GM18867 (cell line): ENCODE data around the gene BBX.
"Not testable (repeated sequence)": the region's sequence is repeated elsewhere in the genome, so short reads cannot be mapped to it uniquely, and the experiment has no call there.

Source experiments
- ATAC-seq: cut with Tn5 transposase; IDR thresholded peaks from one replicate; pipeline ENCODE4 v1.9.1; 2021; ENCODE audit warnings: mild to moderate bottlenecking, moderate library complexity; ENCODE audit not compliant: unreplicated experiment

Gene BBX

DNA sequence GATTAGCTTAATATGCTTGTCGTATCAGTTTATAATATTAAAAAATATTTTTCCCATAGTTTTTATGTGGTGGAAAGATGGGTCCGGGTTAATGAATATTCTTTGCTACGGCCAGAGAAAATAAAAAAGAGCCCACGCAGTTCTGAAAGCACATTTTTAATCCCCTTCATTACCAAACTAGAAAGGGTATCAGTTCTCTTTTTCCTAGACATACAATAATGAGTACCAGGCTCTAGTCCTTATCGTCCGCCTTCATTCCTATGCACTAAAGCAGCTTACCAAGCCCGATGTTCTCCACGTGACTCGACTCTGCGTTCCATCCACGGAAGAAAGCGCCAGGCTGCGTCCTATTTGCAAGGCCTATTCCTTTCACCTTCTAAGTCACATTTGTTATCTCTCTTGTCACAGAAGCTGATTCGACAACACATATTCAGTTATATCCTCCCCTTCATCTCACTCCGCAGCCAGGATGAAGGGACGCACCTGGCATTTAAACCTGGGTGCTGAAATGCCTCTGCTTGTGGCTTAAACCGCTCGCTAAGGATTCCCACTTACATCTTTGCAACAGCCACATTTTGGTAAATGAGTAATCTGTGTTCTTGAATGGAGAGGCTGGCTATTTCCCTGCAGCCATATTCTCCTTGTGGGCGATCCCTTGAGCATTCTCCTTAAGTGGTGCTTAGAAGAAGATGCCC lies 311.1 kb downstream of the BBX start:
- ATAC-seq = no peak

DNA sequence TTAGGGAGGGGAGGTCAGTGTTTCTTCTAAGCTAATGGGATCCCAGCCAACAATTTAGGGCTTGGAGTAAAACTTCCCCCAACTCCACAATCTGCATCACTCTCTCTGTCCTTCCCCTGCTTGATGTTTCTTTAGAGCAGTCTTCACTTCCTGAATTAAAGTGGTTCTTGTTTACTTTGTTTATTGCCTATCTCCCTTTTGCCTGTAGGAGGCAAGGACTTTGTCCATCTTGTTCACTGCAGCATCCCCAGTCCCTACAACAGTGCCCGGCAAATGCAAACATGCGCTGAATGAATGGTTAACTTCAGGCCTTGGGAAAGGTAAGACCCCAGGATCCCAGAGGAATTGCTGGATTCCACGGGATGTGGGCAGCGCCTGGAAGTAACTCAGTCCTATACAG lies 312.2 kb downstream of the BBX start:
- not testable (repeated sequence) for ATAC-seq

DNA sequence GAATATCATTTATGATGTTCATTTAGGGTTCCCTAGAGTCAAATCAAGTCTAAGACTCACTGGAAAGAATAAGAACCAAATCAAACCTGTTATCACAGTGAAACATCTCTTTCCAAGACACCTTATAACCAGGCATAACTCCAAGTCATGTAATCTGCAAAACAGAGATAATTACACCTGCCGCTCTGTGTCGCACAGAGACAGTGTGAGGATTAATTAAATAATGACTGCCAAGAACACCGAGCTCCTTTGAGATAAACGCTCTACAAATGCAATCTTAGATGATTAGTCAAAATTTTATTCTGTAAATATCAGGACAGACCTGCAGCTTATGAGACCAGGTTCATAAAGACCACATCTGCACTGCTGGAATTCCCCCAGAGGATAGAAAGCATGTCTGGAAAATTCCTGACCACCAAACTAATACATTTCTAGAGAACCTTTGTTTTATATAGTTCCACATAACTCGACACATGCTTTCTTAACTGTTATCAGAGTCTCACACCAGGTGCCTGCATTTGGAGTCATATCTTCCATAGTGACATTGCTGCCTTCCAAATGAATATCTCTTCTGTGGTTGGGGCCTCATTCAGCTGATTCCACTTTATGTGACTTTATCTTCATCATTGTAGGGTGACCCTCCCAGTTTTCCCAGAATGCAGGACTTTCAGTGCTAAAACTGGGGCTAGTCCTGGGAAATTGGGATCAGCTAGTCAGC lies 315.3 kb downstream of the BBX start:
- no peak for ATAC-seq

DNA sequence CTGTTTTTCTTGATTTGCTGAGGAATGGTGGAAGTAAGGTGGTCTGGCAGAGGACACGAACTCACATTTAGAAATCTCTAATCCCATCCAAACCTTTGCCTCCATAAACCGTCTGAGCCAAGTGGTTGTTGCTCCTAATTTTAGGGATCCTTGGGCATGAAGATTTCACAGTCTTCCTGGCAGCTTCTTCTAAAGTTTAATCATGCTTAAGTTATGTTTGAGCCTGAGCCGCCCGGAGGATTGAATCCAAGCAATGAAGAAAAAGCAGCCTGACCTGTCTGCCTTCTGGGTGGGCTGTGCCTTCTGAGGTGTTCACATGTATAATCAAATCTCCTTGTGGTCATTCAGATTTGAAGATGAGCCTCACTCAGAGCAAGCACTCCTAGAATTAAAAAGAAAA lies 319.1 kb downstream of the BBX start:
- no peak for ATAC-seq

DNA sequence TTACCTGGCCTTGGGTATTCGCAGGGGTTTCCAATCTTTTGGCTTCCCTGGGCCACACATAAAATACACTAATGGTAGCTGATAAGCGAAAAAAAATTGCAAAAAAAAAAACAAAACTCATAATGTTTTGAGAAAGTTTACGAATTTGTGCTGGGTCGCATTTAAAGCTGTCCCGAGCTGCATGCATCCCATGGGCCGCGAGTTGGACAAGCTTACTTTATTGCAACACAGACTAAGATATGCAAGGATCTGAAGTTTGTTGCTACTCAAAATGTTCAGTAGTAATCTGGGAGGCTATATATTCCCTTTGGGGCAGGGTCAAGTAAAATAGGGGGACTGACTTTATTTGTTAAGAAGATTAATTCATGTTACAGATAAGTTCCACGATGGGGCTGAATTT lies 320.2 kb downstream of the BBX start:
- ATAC-seq = no peak

DNA sequence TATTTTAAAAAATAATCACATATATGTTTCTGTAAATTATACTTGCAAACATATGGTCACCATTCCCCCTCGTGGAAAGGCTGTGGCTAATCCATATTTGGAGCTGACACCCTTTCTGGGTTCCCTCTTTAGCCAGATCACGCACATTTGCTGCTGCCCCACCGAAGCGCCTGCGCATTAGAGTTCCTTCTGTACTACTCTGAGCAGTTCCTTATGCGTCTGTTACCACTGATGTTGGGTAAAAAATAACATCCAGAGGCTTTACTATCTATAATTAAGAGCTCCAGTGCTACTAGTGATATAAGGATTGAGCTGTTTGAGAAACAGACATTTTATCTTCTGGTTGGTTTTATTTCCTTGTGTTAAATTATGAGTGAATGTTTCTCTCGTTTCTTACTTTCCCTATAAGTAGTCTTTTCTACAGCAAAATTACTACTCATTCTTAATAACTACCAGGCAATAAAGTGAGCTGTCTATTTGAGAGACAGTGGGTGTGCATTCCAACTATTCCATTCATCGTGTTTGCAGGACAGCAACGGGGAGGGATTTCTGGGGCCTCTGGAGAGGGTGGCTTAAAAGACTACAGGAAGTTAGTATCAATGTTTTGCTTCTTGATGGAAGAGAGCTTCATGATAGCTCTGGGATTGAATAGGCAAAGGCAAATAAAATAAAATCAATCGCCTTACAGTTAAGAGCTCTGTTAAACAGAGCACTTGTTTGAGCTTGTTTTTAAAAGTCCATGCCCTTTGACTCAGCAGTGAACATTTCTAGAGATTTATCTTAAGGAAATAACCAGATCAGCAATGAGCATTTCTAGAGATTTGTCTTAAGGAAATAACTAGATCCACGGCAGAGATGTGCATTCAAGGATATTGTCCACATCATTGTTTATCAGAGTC lies 322.9 kb downstream of the BBX start:
- no peak for ATAC-seq

DNA sequence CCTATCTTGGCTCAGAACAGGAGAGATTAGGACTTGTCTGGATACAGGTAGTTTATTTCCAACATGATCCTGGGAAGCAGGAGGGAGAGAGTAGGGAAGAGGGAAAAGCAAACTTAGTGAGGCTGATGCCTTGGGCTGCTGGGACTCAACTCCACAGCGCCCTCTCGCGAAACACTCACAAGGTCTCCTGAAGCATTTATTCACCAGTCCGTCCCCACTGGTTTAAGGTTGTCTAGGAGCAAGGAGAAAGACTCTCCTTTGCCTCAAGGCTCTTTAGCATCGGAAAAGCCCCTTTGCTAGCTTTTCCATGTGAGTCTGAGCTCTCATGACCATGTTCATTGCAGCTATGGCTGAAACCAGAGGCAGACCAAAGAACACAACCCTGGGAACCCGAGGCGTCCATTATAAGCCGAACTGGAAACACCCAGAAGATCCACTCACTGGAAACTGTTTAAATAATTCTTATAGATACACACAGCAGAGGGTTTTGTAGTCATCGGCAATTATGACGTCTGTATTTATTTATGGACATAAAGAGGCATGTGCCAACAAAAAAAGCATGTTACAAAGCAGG lies 323.6 kb downstream of the BBX start:
- ATAC-seq = no peak

DNA sequence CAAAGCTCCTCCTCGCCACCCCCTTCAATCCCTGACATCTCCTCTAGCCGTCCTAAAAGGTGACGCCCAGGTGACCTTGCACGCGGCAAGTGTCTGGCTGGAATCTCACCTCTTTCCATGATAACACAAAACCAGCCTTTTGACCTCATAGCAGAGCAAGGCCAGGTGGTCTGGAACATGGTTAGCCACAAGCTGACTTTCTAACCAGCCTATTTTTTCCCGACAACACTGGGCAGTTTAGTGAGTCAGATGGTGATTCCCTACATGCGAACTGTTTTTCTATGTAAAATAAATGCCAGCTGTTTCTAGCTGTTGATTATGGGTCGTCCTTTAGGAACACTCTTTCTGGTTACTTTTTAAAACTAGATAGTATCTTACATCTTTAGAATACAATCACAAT lies 325.0 kb downstream of the BBX start:
- ATAC-seq = no peak

DNA sequence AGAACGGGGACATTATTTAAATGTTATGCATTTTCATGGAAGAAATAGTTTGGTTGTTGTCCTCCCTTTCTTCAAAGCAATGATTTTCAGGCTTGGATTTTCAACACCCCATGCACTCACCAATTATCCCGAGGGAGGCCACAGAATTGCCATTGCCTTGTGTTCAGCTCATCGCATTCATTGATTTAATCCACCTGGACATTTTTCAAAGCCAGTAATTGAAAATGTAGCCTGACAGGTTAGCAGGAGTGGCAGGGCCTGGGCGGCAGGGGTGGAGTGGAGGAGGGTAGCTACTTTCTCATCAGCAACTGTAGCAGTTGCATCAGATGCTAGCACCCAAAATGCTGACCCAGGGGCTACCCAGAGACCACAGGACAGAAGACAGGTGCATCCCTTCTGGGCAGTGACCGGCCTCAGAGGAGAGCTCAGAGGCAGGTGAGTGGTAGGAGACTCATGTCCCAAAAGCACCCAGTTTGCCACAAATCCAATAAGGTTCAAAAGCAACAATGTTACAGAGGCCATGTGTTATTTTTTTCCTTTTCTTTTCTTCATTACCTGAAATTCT lies 325.7 kb downstream of the BBX start:
- no peak for ATAC-seq

DNA sequence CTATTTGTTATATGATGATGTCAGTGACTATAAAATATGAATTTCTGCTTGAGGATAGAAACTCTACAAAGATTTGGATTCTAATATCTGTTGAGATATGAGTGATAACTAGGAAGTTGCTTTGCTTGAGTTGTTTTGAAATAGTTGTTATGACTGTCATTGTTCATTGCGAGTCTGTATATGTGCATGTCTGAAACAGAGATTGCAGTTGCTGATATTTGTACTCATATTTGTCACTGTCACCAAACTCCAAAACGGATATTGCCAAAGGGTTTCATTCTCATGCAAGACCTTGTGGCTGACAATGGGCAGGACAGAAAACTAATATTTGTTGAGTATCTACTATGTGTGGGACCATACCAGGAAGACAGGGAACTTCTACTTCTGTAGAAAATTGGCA lies 327.9 kb downstream of the BBX start:
- ATAC-seq = peak; percentile 57

DNA sequence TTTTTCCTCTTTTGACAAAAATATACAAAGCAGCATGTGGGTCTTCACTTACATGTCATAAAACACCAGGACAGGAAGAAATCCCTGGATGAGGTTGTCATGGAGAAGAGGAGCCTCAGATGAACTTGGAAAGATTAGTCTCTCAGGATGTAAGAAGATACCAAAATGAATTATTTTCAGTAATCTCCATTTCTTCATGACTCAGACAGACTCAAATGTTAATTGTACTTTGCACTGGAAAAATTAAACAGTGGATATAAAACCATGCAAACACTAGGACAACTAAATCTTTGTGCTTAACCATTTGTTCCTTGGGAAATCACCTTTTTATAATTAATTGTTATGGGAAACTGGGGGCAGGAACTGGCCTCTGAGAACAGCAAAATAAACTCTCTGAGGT lies 331.1 kb downstream of the BBX start:
- no peak for ATAC-seq

DNA sequence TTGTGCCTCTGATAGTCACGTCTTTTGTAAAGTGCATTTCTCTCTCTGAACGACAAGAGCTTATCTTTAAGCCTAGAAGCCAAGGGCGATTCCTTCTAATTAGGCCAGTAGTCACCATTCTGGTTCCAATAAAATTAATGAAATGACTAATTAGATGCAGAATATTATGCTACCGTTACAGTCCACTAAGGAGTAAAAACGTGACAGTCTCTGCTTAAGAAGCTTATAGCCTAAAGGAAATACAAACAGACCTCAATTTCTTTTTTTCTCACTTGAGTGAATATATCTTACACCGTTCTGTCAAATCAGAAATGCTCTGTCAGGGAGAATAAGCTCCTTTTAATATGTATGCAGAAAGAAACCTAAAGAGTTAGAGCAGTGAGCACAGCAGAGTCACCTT lies 332.0 kb downstream of the BBX start:
- ATAC-seq = no peak

DNA sequence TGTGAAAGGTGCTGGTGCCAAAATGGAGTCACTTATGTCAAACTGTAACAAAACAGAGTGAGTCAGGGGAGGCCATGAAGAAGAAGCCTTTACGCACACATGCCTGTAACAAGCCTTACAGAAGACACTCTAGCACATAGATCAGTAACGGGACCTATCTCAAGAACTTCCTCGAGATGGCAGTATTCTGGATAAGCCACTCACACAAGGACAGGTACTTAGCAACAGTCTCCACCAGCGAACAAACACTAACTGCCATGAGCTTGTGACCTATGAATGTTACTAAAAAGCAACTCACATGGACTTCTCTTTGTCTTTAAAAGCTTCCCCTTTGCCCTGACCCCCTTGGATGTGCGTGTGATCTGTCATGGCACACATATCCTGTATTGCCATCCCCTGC lies 332.9 kb downstream of the BBX start:
- peak; percentile 79 for ATAC-seq

DNA sequence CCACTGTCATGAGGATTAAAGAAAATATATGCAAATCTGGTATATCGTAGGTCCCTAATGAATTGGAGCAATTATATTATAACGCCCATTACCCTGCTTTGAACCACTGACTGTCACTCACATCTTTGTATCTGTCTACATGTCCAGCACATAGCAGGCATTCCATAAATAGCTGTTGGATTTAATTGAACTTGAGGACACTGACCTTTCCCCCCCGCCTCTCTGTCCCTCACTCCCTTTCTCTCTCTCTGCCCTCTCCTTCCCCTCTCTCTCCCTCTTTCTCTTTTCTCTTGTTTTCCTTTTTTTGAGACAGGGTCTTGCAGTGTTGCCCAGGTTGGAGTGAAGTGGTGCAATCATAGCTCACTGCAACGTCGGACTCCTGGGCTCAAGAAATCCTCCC lies 335.1 kb downstream of the BBX start:
- ATAC-seq = no peak

DNA sequence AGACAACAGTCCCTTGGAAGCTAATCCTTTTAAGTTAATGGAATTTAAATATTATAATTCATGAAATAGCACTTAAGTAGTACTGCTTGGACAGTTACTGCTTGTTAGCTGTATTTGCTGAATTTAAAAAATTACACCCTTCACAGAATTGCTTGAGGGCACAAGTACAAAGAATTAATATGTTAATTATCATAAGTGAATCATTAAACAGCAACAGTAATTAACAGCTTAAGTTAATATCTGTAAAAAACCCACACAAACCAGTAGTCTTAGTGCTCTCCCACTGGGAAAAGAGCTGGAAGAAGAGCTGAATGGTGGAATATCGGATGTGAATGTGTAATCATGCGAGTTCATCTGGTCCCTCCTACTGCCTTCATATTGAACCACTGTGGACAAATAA lies 336.1 kb downstream of the BBX start:
- no peak for ATAC-seq
